Ishikawa (cell line): Measurements from ENCODE around the gene IMMP2L.

ENCODE experiments used
- CEBPB ChIP-seq: IDR thresholded peaks from 2 replicates; pipeline ENCODE4 v1.6.1; 2012
- CREB1 ChIP-seq: IDR thresholded peaks from 2 replicates; pipeline ENCODE4 v1.6.1; 2012; ENCODE audit warnings: low read depth
- EP300 ChIP-seq: IDR thresholded peaks from 2 replicates; pipeline ENCODE4 v1.6.1; 2012; ENCODE audit warnings: borderline replicate concordance
- FOXM1 ChIP-seq: IDR thresholded peaks from 2 replicates; pipeline ENCODE4 v1.6.1; 2012; ENCODE audit warnings: low read depth, borderline replicate concordance
- NFIC ChIP-seq: IDR thresholded peaks from 2 replicates; pipeline ENCODE4 v1.6.1; 2012
- RAD21 ChIP-seq: IDR thresholded peaks from 2 replicates; pipeline ENCODE4 v1.6.1; 2012; ENCODE audit warnings: low read depth
- REST ChIP-seq: IDR thresholded peaks from 2 replicates; pipeline ENCODE4 v1.6.1; 2012; ENCODE audit warnings: low read depth, mild to moderate bottlenecking
- TAF1 ChIP-seq: IDR thresholded peaks from 2 replicates; pipeline ENCODE4 v1.6.1; 2012; ENCODE audit warnings: low read depth, mild to moderate bottlenecking
- TCF12 ChIP-seq: IDR thresholded peaks from 2 replicates; pipeline ENCODE4 v1.6.1; 2012; ENCODE audit warnings: low read depth
- TEAD4 ChIP-seq: IDR thresholded peaks from 2 replicates; pipeline ENCODE4 v1.6.1; 2012
- YY1 ChIP-seq: IDR thresholded peaks from 2 replicates; pipeline ENCODE4 v1.6.1; 2012; ENCODE audit warnings: low read depth
- ZBTB7A ChIP-seq: IDR thresholded peaks from 2 replicates; pipeline ENCODE4 v1.6.1; 2012; ENCODE audit warnings: low read depth
- TF ChIP-seq, protein P1 (sequence below): IDR thresholded peaks from 2 replicates; pipeline ENCODE4 v1.6.1; 2012

GRCh38 chr7:111535142-111535870 lies 27.0 kb downstream of the IMMP2L start:
- TF ChIP-seq FOXM1 (no peak), ZBTB7A (no peak), EP300 (no peak), RAD21 (no peak), CREB1 (no peak), REST (no peak), TAF1 (no peak), CEBPB (no peak), YY1 (no peak), NFIC (no peak), TEAD4 (no peak), TCF12 (no peak)
- TF ChIP-seq, protein P1, sequence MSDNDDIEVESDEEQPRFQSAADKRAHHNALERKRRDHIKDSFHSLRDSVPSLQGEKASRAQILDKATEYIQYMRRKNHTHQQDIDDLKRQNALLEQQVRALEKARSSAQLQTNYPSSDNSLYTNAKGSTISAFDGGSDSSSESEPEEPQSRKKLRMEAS, result no peak
